ENCODE data around the gene C1orf174. TPM values are rescaled to one million over a fixed set of nuclear protein-coding genes. Genes with fewer than 3 reads are reported as not detected.

The C1orf174 gene
- total RNA-seq, 2 experiments from 2014 or later, result 16.8 to 18.5 TPM

DNA sequence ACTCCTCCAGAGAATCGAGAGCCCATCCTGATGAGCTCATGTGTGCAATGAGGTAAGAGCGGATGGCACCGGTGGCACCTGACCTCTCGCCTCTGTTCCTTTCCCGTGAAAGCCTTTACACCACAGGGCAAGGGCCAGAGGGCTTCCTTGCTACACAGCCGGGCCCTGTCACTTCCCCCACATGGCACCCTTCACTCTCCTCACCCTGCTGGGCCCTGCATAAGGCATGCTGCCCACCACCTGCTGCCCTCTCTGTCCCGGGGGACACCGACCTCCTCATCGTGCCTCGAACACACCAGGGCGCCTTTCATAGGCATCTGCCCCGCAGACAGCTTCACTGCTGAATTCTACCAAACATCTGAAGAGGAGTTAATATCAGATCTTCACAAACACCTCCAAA, 45.1 kb upstream of the C1orf174 start:
- intact Hi-C loops (cut with DNase I, micrococcal nuclease), result no loop called here
- no peaks in the 10 kb centered on the region for H3K36me3 Mint-ChIP-seq (ENCODE audit: low read depth)

DNA sequence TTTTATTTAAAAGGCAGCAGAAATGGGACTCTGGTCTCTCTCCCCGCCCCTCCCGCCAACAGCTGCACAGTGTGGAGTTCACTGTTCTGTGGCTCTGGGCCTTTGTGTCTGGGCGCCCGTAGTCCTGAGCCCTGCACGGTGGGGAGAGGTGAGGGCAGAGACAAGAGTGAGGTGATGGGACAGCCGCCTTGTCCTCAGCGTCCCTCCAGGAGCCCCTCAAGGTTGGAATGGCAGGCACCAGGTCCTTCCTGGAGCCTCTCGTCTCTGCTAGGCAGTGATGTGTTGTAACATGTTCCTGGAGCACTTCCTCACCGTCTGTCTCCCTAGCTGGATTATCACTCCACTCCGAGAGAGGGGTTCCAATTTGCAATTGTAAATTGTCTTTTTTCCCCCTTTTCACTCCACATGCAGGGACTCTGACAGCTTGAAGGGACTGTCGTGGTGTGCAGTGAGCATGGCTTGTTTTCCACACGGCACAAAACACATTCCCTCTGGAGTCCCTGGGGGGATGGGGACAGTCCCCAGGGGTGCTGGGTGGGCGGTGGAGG, 44.6 kb upstream of the C1orf174 start:
- Mint-ChIP-seq H3K27ac (no peak overlapping the region), H3K4me1 (ENCODE audit: low read depth) (no peaks in the 10 kb centered on the region), H3K36me3 (ENCODE audit: low read depth) (no peaks in the 10 kb centered on the region), H3K27me3 (peaks cover 46% of the 10 kb centered on the region), H3K9me3 (no peaks in the 10 kb centered on the region), H3K4me3 (no peak overlapping the region)
- TF ChIP-seq, protein P1, sequence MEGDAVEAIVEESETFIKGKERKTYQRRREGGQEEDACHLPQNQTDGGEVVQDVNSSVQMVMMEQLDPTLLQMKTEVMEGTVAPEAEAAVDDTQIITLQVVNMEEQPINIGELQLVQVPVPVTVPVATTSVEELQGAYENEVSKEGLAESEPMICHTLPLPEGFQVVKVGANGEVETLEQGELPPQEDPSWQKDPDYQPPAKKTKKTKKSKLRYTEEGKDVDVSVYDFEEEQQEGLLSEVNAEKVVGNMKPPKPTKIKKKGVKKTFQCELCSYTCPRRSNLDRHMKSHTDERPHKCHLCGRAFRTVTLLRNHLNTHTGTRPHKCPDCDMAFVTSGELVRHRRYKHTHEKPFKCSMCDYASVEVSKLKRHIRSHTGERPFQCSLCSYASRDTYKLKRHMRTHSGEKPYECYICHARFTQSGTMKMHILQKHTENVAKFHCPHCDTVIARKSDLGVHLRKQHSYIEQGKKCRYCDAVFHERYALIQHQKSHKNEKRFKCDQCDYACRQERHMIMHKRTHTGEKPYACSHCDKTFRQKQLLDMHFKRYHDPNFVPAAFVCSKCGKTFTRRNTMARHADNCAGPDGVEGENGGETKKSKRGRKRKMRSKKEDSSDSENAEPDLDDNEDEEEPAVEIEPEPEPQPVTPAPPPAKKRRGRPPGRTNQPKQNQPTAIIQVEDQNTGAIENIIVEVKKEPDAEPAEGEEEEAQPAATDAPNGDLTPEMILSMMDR (IDR thresholded peaks at IDR 0.05), result no peak
- Histone ChIP-seq H3K36me3 (ENCODE audit: insufficient read depth, low read length) (no peaks in the 10 kb centered on the region), H3K27ac (ENCODE audit: low read depth in 1 of 2, low read length in 2 of 2) (no peak overlapping the region), H3K27me3 (ENCODE audit: control insufficient read depth in 1 of 2, insufficient read depth in 2 of 2, low read length in 2 of 2) (peaks cover under 1 to 2% of the 10 kb centered on the region in 2 experiments), H3K9me3 (ENCODE audit: control insufficient read depth in 1 of 2, insufficient read depth in 1 of 2, low read length in 2 of 2) (peaks cover 0 to 4% of the 10 kb centered on the region in 2 experiments), H3K4me3 (ENCODE audit: low read length) (no peak overlapping the region), H3K4me1 (ENCODE audit: insufficient read depth, low read length) (no peaks in the 10 kb centered on the region)
- ChIA-PET POLR2A (no interaction called here), CTCF (no interaction called here)
- intact Hi-C loops (cut with DNase I, micrococcal nuclease), result no loop called here
- ATAC-seq (ENCODE audit: poor library complexity) (no peak), DNase-seq (no peak)

More for the DNA sequence above, 45.1 kb upstream of the C1orf174 start:
- Mint-ChIP-seq H3K27me3 (peaks cover 51% of the 10 kb centered on the region), H3K4me1 (ENCODE audit: low read depth) (no peaks in the 10 kb centered on the region), H3K9me3 (no peaks in the 10 kb centered on the region), H3K4me3 (no peak overlapping the region), H3K27ac (no peak overlapping the region)
- Histone ChIP-seq H3K4me3 (ENCODE audit: low read length) (no peak overlapping the region), H3K4me1 (ENCODE audit: insufficient read depth, low read length) (no peaks in the 10 kb centered on the region), H3K27ac (ENCODE audit: low read depth in 1 of 2, low read length in 2 of 2) (no peak overlapping the region), H3K9me3 (ENCODE audit: control insufficient read depth in 1 of 2, insufficient read depth in 1 of 2, low read length in 2 of 2) (no peaks in the 10 kb centered on the region), H3K27me3 (ENCODE audit: control insufficient read depth in 1 of 2, insufficient read depth in 2 of 2, low read length in 2 of 2) (peaks cover 0 to 2% of the 10 kb centered on the region in 2 experiments), H3K36me3 (ENCODE audit: insufficient read depth, low read length) (no peaks in the 10 kb centered on the region)
- TF ChIP-seq, protein P1 (IDR thresholded peaks at IDR 0.05), result no peak
- ChIA-PET POLR2A (no interaction called here), CTCF (no interaction called here)
- ATAC-seq (ENCODE audit: poor library complexity), result no peak
- DNase-seq, result no peak

DNA sequence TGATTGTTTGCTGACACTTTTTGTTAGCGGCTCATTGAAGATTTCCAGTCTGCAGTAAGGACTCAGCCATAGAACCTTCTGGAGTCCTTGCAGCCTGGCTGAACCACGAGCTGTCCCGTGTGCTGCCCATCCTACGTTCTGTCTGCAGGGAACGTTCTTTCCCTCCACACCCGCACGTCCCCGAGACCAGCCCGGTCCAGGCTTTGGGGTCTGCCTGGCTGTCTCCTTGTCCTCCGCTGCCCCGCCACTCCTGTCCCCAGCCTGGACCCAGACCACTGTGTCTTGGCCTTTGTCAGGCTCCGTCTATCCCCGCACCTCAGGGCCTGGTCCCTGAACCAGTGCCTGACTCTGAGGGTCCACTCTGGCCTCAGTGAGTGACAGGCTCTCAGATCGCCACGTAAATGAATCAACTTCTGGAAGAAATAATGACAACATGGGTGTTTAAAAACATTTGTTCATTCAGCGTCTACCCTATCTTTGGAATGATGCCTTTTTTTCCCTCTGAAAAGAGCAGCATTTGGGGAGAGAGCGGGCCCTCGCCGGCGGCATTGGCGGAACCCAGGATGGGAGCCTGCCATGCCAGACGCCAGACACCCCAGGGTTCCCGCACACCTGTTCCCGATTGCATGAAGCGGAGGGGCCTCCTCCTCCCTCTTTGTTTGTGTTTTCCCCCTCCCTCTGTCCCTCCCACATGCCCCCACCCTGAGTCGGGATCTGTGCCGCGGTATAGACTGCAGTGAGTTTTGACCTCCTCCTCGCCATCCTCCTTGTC, 43.9 kb upstream of the C1orf174 start:
- Mint-ChIP-seq H3K4me1 (ENCODE audit: low read depth) (no peaks in the 10 kb centered on the region), H3K27ac (no peak overlapping the region), H3K36me3 (ENCODE audit: low read depth) (no peaks in the 10 kb centered on the region), H3K27me3 (peaks cover 46% of the 10 kb centered on the region), H3K4me3 (no peak overlapping the region), H3K9me3 (no peaks in the 10 kb centered on the region)
- no peaks in the 10 kb centered on the region for H3K36me3 ChIP-seq (ENCODE audit: insufficient read depth, low read length)
- H3K27ac ChIP-seq (ENCODE audit: low read depth in 1 of 2, low read length in 2 of 2), result no peak overlapping the region
- no peak for DNase-seq
- no peak overlapping the region for H3K4me3 ChIP-seq (ENCODE audit: low read length)
- peaks cover 0 to 9% of the 10 kb centered on the region in 2 experiments for H3K9me3 ChIP-seq (ENCODE audit: control insufficient read depth in 1 of 2, insufficient read depth in 1 of 2, low read length in 2 of 2)
- peaks cover 2 to 3% of the 10 kb centered on the region in 2 experiments for H3K27me3 ChIP-seq (ENCODE audit: control insufficient read depth in 1 of 2, insufficient read depth in 2 of 2, low read length in 2 of 2)
- TF ChIP-seq, protein P1 (IDR thresholded peaks at IDR 0.05), result no peak
- H3K4me1 ChIP-seq (ENCODE audit: insufficient read depth, low read length), result no peaks in the 10 kb centered on the region
- intact Hi-C loops (cut with DNase I, micrococcal nuclease), result no loop called here
- ChIA-PET POLR2A (no interaction called here), CTCF (no interaction called here)
- ATAC-seq (ENCODE audit: poor library complexity), result no peak
